ENCODE measurements around the gene RTN4RL1.

GRCh38 chr17:1997289-1997926 lies 27.7 kb downstream of the RTN4RL1 start:
- TF ChIP-seq BCLAF1 (IDR thresholded peaks at IDR 0.05): no peak
- TF ChIP-seq ZNF180 (CRISPR knock-in tag; IDR thresholded peaks at IDR 0.05; ENCODE audit: borderline replicate concordance, low read depth): no peak
- no peak for TF ChIP-seq CTCF (CRISPR knock-in tag; IDR thresholded peaks at IDR 0.05)

Data from HepG2 (cell line).